ENCODE measurements around the gene B4GALT4.
"Not testable (repeated sequence)": the region's sequence is repeated elsewhere in the genome, so short reads cannot be mapped to it uniquely, and the experiment has no call there.

Gene B4GALT4

GRCh38 chr3:119195151-119195476, 45.6 kb downstream of the B4GALT4 start:
- DNase-seq: no peak

GRCh38 chr3:119194237-119195150, 46.2 kb downstream of the B4GALT4 start:
- peak; percentile 38 for DNase-seq

- no peak for DNase-seq
Measured at GRCh38 chr3:119191800-119192199, 48.9 kb downstream of the B4GALT4 start.

- DNase-seq: no peak
Measured at GRCh38 chr3:119187266-119187665, 53.4 kb downstream of the B4GALT4 start.

- peak; percentile 93 for DNase-seq
Measured at GRCh38 chr3:119184796-119185570, 55.7 kb downstream of the B4GALT4 start.

GRCh38 chr3:119184111-119184510, 56.6 kb downstream of the B4GALT4 start:
- DNase-seq: no peak

GRCh38 chr3:119181765-119182164, 58.9 kb downstream of the B4GALT4 start:
- peak; percentile 79 for DNase-seq

GRCh38 chr3:119177321-119177720, 63.4 kb downstream of the B4GALT4 start:
- DNase-seq: no peak

GRCh38 chr3:119176778-119177177, 63.9 kb downstream of the B4GALT4 start:
- DNase-seq: no peak

- peak; percentile 88 for DNase-seq
Measured at GRCh38 chr3:119175872-119176756, 64.6 kb downstream of the B4GALT4 start.

- peak; percentile 71 for DNase-seq
Measured at GRCh38 chr3:119173325-119173724, 67.4 kb downstream of the B4GALT4 start, which contains the start of gene UPK1B. Gene UPK1B, plus strand, starts transcription at chr3:119173598. Its CDS starts 13,144 bp downstream, at chr3:119186742.

- DNase-seq: no peak
Measured at GRCh38 chr3:119170821-119171220, 69.9 kb downstream of the B4GALT4 start.

- DNase-seq: not testable (repeated sequence)
Measured at GRCh38 chr3:119164745-119165144, 75.9 kb downstream of the B4GALT4 start.

Data from kidney glomerular epithelial cell (primary cell).